NCI-H748 (cell line): Measurements from ENCODE around the gene CFAP91.

ENCODE experiments used
- DNase-seq: peaks from one replicate; lab custom pipeline; 2025; ENCODE audit not compliant: unreplicated experiment; lab: John Stamatoyannopoulos, UW

CFAP91 gene

DNA sequence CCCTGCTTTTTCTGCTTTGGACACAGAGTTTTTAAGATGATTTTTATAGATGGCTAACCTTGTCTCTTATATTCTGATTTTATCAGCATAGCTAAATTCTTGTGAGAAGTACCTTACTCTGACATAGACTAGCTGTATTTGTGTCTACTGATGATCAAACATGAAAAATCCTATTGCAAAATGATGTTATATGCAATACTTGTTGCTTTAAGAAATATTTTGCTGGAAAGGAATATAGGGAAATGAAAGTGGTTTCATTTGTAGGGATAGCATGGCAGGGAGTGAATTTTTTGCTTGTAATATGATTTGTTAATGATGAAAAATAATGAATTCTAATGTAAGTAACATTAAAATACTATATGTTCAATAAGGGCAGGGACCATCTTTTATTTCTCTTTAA lies 35.9 kb downstream of the CFAP91 start:
- DNase-seq, result no peak

DNA sequence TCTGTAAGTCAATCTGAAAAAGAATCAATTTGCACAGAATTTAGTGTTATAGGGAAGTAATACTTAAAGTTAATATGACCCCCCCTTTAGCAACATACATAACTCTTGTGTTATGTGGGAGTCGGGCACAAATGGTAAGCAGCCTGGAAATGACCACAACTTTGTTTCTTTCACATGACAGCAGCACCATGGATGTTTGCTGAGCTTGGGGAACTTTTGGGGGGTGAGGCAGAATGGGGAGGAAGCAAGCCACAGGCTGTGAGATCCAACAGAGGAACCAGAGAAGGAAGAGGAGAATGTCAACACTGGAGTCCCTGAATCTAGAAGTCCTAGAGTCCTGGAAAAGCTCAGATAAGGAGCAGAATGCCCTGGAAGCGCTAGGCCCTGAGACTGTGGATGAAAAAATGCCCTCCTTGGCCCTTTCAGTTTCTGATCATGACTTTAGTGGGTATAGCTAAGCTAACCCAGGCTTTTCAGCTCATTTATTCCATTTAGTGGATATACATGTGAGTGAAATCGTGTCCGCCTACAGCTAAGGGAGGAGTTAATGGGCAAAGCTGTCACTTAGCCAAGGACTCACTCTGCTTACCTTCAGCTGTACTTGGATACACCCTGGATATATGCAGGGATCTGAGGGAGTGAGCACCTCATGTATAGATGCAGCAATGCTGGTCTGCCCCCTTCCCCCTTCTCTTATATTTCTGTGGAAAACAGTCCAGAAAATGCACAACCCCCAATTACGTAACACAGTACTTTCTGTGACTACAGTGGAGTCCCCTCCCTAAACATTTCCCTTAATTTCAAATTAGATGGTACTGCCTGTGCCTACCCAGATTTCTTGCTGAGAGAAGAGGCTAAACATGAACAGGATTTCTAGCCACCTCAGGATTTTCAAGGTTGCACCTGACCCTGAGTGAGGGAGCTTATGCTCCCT lies 39.1 kb downstream of the CFAP91 start:
- no peak for DNase-seq

DNA sequence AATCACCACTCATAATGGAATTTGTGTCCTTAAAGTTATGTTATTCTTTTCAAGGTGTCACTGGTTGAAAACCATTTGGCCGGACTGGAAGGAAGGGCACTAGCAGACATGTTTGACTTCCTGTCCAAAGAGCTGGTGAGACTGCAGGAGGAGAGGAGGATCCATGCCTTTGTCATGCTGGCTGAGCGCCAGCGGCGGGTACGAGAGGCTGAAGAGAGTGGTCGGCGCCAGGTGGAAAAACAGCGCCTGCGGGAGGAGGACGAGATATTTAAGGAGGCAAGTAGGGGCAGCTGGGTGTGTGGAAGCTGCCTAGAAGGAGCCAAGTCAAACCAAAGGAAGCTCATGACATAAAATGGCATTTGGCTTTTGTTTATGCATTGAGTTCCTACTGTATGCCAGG lies 41.1 kb downstream of the CFAP91 start:
- DNase-seq, result no peak

DNA sequence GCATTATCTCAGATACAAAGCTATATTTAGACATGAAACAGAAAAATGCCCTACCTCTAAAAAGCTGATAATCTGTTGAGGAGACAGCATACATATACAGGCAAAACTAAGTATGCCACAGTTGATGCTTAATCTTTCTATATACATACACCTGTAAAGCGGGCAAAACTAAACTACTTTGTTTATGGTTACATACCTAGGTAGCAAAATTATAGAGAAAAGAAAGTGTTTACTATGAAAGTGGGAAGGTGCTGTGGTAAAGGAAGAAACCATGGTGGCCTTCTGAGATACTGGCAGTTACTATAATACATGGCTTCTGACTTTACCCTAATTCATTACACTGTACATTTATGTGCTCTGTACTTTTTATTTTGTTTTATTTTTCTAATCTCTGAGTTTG lies 43.1 kb downstream of the CFAP91 start:
- no peak for DNase-seq

DNA sequence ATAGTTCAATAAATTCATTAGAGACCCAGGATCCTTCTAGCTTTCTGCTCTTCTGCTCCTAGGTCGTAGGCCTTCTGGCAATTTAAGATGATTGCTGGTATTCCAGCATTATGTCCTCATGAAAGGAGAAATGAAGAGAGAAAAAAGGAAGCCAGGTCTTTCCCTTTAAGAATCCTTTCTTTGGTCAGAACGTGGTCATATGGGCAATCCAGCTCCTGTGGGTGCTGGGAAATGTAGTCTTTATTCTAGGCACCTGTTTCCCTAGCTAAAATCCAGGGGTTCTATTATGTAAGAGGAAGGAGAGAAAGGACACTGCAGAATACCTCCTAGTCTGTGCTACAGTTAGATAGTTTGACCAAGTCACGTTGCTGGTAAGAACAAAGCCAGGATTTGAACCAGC lies 43.6 kb downstream of the CFAP91 start:
- no peak for DNase-seq

DNA sequence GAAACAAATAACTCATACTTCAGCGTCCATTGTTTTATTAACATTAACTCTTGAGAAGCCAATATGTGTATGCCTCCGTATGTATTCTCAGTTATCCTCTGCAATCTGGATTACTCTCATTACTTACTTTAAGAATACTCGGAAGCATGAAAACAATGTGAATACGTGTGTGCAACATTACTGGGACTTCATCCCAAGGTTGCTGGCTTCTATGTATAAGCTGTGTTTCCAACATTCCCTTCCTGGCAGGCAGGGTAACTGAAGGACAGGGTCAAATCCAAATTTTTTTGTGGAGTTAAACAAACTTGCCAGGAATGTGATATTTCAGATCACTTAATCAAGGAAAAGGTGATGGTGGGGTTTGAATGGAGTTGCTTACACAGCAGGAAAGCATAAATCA lies 44.5 kb downstream of the CFAP91 start:
- DNase-seq, result no peak

DNA sequence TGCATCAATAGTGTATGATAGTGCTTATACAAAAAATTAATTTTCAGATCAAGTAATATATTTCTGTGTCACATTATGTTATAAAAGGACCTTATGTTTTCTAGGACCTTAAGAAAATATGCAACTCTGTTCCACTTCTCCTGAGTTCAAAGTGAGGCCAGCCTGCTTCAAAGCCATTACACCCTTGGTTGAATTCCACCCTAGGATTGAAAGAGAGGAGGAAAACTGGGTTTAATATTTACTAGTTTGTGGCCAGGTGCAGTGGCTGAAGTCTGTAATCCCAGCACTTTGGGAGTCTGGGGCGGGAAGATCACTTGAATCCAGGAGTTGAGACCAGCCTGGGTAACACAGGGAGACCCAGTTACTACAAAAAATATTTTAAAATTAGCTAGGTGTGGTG lies 46.2 kb downstream of the CFAP91 start:
- DNase-seq, result no peak

DNA sequence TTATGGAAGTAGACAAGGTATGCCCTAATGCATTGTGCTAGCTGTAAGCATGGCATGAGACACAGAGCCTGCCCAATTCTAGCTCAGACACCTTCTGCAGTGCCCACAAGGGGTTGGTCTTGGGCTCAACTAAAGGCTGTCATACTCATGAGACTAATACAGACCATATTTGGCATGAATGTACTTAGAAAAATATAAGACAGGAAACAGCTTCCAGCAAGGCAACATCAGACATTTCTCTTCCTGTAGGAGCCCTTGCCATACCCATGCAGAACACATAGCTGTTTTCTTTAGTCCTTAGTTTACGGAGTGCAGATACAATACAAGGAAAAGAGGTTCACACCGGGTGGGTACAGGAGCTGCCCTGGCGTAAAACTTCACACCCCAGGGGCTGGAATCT lies 48.6 kb downstream of the CFAP91 start:
- DNase-seq, result no peak
